GM18951 (cell line): ENCODE data around the gene FARS2.

Experiments
- POLR2A ChIP-seq: IDR thresholded peaks from 4 replicates; pipeline ENCODE4 v1.6.1; 2011; ENCODE audit warnings: mild to moderate bottlenecking; ENCODE audit not compliant: insufficient read length, insufficient read depth; ENCODE audit errors: extremely low read depth
- in situ Hi-C: fragments of 300-500 bp; cut with MboI; formaldehyde crosslinking; loops from one replicate; pipeline ENCODE4 v1.12.0; 2022; ENCODE audit warnings: low sequenced_read_pairs, mixed read lengths, inconsistent platforms; ENCODE audit not compliant: unreplicated experiment

The FARS2 gene

GRCh38 chr6:5472571-5472970 lies 211.3 kb downstream of the FARS2 start:
- in situ Hi-C loops = loop anchor here (25.0 kb wide), 1 partner anchor 1065 kb away; no protein-coding TSS in a partner anchor
- no peak for TF ChIP-seq POLR2A

DNA sequence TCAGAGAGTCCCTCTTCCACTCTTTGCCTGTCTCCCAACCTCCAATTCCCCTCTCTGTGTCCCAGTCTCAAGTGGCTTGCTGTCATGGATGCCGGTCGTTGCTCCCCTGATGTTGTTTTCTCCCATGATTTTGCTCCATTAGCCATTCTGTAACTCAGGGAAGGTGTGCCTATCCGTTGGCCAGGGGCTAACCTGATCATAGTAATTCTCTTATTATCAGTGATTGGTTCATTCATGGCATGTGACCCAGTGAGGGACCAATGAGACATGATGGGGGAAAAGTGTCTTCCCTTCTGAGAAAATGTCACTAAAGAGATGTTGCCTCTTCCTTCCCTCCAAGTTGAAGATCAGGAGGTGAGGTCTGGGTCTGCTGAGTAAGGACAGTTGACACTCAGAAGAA lies 214.5 kb downstream of the FARS2 start:
- in situ Hi-C loops = no loop called here
- TF ChIP-seq POLR2A = no peak

DNA sequence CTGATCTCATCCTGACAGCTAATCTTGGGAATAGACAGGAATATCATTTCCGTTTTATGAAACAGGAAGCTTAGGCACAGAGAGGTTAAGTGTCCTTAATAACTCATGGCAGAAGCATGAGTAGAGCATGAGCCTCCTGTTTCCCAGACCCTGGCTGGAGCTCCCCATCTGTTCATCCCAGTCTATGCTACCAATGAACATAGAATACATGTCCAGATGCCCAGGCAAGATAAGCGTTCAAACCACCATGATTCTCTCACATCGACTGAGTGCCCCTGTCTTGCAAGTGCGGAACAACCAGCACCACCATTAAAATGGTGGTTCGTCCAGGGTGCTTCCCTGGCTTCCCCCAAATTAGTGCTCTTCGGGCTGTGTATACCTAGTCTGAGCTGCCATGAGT lies 217.1 kb downstream of the FARS2 start:
- in situ Hi-C loops = no loop called here
- no peak for TF ChIP-seq POLR2A

DNA sequence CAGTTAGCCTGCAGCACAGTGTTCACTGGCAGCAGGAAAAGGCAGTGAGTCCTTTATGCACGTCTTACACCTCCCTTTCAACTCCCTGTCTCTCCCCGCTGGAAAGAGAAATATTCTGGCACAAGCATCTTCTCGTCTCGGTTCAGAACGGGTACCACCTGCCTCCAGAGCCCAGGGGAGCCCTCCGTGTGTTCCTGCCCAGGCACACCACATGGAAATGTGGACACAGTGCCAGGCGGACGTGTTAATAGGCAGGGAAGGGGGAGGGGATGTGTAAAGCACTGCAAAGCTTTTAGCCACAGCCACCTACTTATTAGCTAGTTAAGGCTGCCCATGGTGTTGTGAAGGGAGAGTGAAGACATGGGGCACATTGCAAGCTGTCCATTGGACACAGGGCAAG lies 219.7 kb downstream of the FARS2 start:
- in situ Hi-C loops = no loop called here
- no peak for TF ChIP-seq POLR2A

DNA sequence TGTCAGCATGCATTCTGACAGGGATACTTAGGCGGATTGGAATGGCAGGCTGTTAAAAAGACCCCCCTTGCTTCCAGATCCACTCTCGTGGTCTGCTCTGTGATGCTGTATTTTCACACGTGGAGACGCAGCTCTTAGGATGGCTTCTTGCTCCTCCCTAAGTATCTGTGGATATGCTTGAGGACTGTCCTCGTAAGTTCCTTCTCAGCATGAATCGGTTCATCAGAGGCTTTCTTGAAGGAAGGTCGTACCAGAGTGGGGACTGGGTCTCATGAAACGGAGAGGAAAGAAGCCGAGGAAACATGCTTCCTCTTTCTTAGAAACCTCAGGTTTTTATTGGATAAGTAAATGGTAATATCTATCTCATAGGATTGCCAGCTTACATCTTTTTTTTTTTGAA lies 220.4 kb downstream of the FARS2 start:
- no peak for TF ChIP-seq POLR2A
- in situ Hi-C loops = no loop called here

GRCh38 chr6:5482619-5483018 lies 221.3 kb downstream of the FARS2 start:
- TF ChIP-seq POLR2A = no peak
- in situ Hi-C loops = no loop called here

DNA sequence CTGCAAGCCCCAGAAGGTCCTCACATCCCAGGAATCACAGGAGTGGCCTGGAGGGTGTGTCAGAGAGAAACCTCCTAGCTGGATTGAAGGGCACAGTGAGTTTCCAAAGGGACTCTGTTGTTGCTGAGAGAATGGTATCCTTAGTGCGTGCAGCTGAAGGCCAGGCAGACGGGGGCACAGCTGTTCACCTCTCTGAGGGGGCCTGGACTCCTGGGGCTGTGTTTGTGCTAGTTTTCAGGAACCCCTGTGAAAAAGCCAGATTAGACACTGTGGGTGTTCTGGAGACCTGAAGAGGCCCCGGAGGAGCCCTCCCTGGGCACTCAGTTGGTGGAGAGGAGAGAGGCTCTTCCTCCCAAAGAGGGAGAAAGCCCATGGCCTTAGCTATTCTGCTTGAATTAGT lies 223.4 kb downstream of the FARS2 start:
- in situ Hi-C loops = no loop called here
- TF ChIP-seq POLR2A = no peak

DNA sequence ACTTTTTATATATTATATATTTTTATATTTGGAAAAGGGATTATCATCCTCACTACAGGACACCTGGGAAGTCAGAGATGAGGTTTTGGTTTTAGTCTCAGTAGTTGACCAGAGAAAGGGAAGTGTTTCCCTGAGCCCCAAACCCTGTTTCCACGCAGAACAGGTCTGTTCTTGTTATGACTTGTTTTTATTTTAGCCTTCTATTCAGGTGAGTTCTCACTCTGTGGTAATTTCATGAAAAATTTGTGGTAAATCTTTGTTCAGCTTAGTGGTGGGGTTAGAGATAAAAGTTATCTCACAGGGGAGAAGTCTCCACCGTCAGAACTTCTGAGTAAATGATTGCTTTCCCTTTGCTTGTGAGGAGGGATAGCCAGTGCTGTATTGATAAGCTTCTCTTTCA lies 224.9 kb downstream of the FARS2 start:
- in situ Hi-C loops = no loop called here
- TF ChIP-seq POLR2A = no peak

DNA sequence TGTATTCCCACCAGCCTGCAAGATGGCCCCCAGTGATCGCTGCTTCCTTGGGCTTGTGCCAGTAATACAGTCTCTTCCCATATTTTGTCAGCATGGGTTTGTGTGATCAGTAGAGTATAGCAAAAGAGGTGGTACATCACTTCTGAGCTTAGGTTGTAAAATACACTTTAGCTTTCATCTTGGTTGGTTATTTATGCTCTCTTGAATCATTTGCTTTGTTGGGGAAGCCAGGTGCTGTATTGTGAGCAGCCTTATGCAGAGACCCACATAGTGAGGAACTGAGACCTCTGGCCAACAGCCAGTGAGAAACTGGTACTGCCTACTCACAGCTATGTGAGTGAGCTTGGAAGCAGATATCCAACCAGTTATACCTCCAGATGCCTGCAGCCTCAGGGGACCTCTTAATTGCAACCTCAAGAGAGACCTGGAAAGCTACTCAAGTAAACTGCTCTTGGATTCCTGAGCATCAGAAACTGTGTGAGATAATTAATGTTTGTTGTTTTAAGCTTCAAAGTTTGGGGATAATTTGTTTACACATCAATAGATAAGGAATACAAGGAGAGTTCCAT lies 229.3 kb downstream of the FARS2 start:
- no peak for TF ChIP-seq POLR2A
- in situ Hi-C loops = no loop called here

GRCh38 chr6:5492356-5492755 lies 231.0 kb downstream of the FARS2 start:
- no peak for TF ChIP-seq POLR2A

DNA sequence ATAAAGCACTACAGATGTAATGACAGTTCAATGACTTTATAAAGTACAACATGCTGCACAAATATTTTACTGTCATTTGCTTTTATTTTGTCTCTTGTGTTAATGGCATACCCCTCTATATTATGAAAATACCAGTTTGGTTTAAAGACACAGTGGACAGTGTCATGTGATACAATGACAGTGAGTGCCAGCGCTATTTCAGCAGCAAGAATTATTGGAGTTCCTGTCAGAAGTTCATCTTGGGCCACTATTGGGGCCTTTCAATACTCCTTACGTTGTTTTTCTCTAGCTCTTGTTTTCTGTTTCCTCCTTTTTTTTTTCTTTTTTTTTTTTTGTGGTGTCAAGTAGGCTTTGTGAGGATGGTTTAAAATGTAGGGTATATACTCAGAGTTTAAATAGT lies 232.5 kb downstream of the FARS2 start:
- no peak for TF ChIP-seq POLR2A
- in situ Hi-C loops = no loop called here

More at GRCh38 chr6:5492356-5492755, 231.0 kb downstream of the FARS2 start:
- in situ Hi-C loops = no loop called here

GRCh38 chr6:5497896-5498578 lies 236.7 kb downstream of the FARS2 start:
- no peak for TF ChIP-seq POLR2A
- in situ Hi-C loops = no loop called here

GRCh38 chr6:5498579-5498899 lies 237.2 kb downstream of the FARS2 start:
- in situ Hi-C loops = no loop called here
- no peak for TF ChIP-seq POLR2A

GRCh38 chr6:5499644-5500306 lies 238.5 kb downstream of the FARS2 start:
- no peak for TF ChIP-seq POLR2A
- in situ Hi-C loops = no loop called here

- in situ Hi-C loops = no loop called here
- no peak for TF ChIP-seq POLR2A
Observed at GRCh38 chr6:5501837-5502236, 240.5 kb downstream of the FARS2 start.

DNA sequence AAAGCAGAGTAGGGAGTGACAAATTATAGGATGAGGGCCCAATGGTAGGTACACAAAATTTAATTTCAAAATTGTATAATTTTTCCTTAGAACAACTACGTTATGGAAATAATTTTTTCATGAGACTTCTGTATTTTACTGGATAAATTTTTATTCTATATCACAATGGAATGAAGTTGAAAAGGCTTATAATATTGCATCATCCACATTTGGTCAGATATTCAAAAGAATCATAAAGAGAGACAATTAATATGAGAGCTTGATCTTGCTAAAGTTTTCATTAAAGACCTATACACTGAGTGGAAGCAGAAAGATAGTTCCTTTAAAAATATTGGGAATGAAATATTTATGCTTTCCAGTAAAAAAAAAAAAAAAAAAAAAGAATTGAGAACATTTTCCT lies 242.8 kb downstream of the FARS2 start:
- in situ Hi-C loops = no loop called here
- TF ChIP-seq POLR2A = no peak
